Transverse colon (tissue), 4 donors: ENCODE results near the gene PRKG1. TPM values are rescaled to one million over a fixed set of nuclear protein-coding genes. Genes with fewer than 3 reads are reported as not detected.
"Not testable (repeated sequence)": the region's sequence is repeated elsewhere in the genome, so short reads cannot be mapped to it uniquely, and the experiment has no call there.

Experiments
- DNase-seq: peaks from one replicate; pipeline ENCODE4 v3.0.0-alpha.2; 2019
- H3K27ac ChIP-seq, 4 donors: fragments of 200-600 bp; sonication (generic); 2 replicates each; pipeline ENCODE4 v1.5.1; 2016 to 2018; ENCODE audit warnings: inconsistent platforms in 4 of 4
- H3K27me3 ChIP-seq: fragments of 200-600 bp; sonication (generic); 2 replicates; pipeline ENCODE4 v1.5.1; 2017; ENCODE audit warnings: inconsistent platforms
- H3K36me3 ChIP-seq, 4 donors: fragments of 200-600 bp; sonication (generic); 2 replicates each; pipeline ENCODE4 v1.5.1; 2017 to 2019; ENCODE audit warnings: inconsistent platforms in 4 of 4
- H3K4me1 ChIP-seq, 4 donors: fragments of 200-600 bp; sonication (generic); 2 replicates each; pipeline ENCODE4 v1.5.1; 2017 to 2020; ENCODE audit warnings: inconsistent platforms in 4 of 4
- H3K4me3 ChIP-seq, 4 donors: fragments of 200-600 bp; sonication (generic); 1 replicate in 1 of 4; 2 replicates in 3 of 4; pipeline versions ENCODE4 v1.5.1 to v1.6.1; 2017 to 2019; ENCODE audit warnings: inconsistent platforms in 4 of 4
- H3K9me3 ChIP-seq, 2 donors: fragments of 200-600 bp; sonication (generic); 2 replicates each; pipeline ENCODE4 v1.5.1; 2017 to 2019; ENCODE audit warnings: inconsistent platforms in 2 of 2
- EP300 ChIP-seq: sonication (generic); formaldehyde crosslinking; IDR thresholded peaks from one replicate; pipeline ENCODE4 v1.6.1; 2017; ENCODE audit warnings: antibody characterized with exemption, low read depth
- POLR2A ChIP-seq: fragments of 450-650 bp; IDR thresholded peaks from one replicate; pipeline ENCODE4 v1.6.1; 2016; ENCODE audit warnings: antibody characterized with exemption, mild to moderate bottlenecking, moderate library complexity
- POLR2AphosphoS5 ChIP-seq, 3 donors: sonication (generic); formaldehyde crosslinking; IDR thresholded peaks; one replicate each; pipeline ENCODE4 v1.6.1; 2016; ENCODE audit warnings: antibody characterized with exemption in 3 of 3
- WGBS, 2 donors: methylation state at CpG; one replicate each; pipeline ENCODE4 v1.1.5; 2018; ENCODE audit warnings: low coverage in 1 of 2; 5-methylcytosine and 5-hydroxymethylcytosine counted together
- in situ Hi-C, 4 donors: fragments of 200-750 bp; cut with MboI; loops; one replicate each; pipeline versions ENCODE4 v1.15.0 to v1.15.1; 2017; ENCODE audit warnings: low sequenced_read_pairs in 3 of 4, low pct_ligation_motif_present in 1 of 4, low pct_unique_long_range_greater_than_20kb in 1 of 4
- intact Hi-C: fragments of 100-400 bp; cut with DNase I; formaldehyde crosslinking; loops from one replicate; pipeline ENCODE4 v1.15.1; 2023; ENCODE audit warnings: low total_unique reads
- total RNA-seq, 4 donors: library from RNA; depleted of rRNA; stranded (reverse); fragments of >200 nt; gene quantifications; one replicate each; pipeline ENCODE4 v1.1.0, GENCODE V29; 2016
- TF ChIP-seq, protein P1 (sequence below), 5 experiments: fragments of 200-600 bp in 3 of 5; fragments of 450-650 bp in 2 of 5; sonication (generic) in 3 of 5; IDR thresholded peaks; 1 replicate in 2 of 5; 2 replicates in 3 of 5; pipeline ENCODE4 v1.5.1; 2016 to 2017; ENCODE audit warnings: antibody characterized with exemption in 5 of 5, inconsistent platforms in 3 of 5, mild to moderate bottlenecking in 2 of 5, moderate library complexity in 1 of 5

PRKG1 gene
- total RNA-seq, 4 donors from 2014 or later: 17.6 to 30.6 (median 26.9) TPM

DNA sequence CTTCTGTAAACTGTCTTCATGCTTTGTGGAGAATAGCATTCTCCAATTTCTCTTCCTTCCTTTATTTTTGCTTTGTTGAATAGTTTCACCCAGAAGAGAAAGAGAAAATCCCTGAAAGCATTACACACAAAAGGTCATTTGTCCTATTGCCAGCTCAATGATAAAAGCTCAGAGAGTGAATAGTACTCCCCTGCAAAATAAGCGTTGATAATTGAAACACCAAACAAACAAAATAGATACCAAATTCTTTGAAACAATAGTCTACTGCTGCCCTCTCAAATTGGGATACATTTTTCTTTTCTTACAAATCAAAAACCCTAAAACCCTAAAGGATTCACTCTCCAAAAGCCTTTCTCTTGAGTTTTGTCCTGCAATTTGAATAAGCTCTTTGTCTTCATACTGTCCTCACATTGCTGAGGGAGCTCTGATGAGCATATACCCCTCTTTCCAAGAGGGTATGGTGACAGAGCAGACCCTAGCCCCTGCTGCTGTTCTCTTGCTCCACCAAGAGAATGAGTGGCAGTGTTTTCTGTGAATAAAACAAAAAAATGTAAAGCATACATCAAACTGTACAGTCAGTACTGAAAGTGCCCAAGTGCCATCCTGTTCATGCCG is 490.7 kb downstream of the PRKG1 start:
- Histone ChIP-seq H3K9me3 (no peaks in the 10 kb centered on the region), H3K27ac (no peak overlapping the region), H3K27me3 (no peaks in the 10 kb centered on the region), H3K4me3 (no peak overlapping the region), H3K4me1 (no peaks in the 10 kb centered on the region), H3K36me3 (no peaks in the 10 kb centered on the region)
- no peak for DNase-seq
- in situ Hi-C loops (no loop called here), intact Hi-C loops (no loop called here)
- 83 to 86% methylated on average over 1 to 2 of the region's 2 CpGs for WGBS, 2 donors
- TF ChIP-seq EP300 (no peak), POLR2AphosphoS5 (IDR thresholded peaks at IDR 0.05) (no peak), POLR2A (no peak)
- TF ChIP-seq, protein P1, sequence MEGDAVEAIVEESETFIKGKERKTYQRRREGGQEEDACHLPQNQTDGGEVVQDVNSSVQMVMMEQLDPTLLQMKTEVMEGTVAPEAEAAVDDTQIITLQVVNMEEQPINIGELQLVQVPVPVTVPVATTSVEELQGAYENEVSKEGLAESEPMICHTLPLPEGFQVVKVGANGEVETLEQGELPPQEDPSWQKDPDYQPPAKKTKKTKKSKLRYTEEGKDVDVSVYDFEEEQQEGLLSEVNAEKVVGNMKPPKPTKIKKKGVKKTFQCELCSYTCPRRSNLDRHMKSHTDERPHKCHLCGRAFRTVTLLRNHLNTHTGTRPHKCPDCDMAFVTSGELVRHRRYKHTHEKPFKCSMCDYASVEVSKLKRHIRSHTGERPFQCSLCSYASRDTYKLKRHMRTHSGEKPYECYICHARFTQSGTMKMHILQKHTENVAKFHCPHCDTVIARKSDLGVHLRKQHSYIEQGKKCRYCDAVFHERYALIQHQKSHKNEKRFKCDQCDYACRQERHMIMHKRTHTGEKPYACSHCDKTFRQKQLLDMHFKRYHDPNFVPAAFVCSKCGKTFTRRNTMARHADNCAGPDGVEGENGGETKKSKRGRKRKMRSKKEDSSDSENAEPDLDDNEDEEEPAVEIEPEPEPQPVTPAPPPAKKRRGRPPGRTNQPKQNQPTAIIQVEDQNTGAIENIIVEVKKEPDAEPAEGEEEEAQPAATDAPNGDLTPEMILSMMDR (IDR thresholded peaks at IDR 0.05): no peak

- Histone ChIP-seq H3K36me3 (no peaks in the 10 kb centered on the region), H3K27me3 (no peaks in the 10 kb centered on the region), H3K27ac (no peak overlapping the region), H3K9me3 (no peaks in the 10 kb centered on the region), H3K4me3 (no peak overlapping the region), H3K4me1 (no peaks in the 10 kb centered on the region)
- no peak for DNase-seq
- intact Hi-C loops (no loop called here), in situ Hi-C loops (no loop called here)
- no peak for TF ChIP-seq POLR2A
- no peak for TF ChIP-seq EP300
- TF ChIP-seq, protein P1 (IDR thresholded peaks at IDR 0.05): no peak
- TF ChIP-seq POLR2AphosphoS5 (IDR thresholded peaks at IDR 0.05): no peak
- WGBS, 2 donors: 70 to 82% methylated on average over 2 to 3 of the region's 3 CpGs
Measured at GRCh38 chr10:51567271-51567670, 493.0 kb downstream of the PRKG1 start.

DNA sequence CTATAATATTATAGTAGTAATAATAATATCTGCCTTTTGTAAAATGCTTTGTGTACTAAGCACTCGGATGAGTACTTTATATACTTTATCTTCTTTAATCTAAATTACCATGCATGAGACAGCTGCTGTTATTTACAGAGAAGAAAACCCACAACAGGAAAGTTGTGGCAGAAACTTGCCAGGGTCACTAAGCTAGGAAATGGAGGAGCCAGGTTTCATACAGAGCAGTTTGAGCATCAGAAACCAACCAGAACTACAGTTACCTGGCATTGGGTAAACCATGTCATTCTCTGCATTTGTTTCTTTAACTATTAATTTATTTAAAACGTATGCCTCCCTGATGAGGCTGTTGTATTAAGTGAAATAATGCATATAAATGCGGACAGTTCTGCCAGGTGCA is 495.2 kb downstream of the PRKG1 start:
- 70 to 83% methylated on average over 2 to 3 of the region's 3 CpGs for WGBS, 2 donors
- TF ChIP-seq, protein P1 (IDR thresholded peaks at IDR 0.05): no peak
- intact Hi-C loops: no loop called here

GRCh38 chr10:51574248-51575048 is 500.2 kb downstream of the PRKG1 start:
- H3K27ac ChIP-seq: no peak overlapping the region
- H3K36me3 ChIP-seq: no peaks in the 10 kb centered on the region
- intact Hi-C loops (no loop called here), in situ Hi-C loops (no loop called here)
- TF ChIP-seq POLR2A (no peak), EP300 (no peak), POLR2AphosphoS5 (IDR thresholded peaks at IDR 0.05) (no peak)
- TF ChIP-seq, protein P1 (IDR thresholded peaks at IDR 0.05): no peak
- 67 to 73% methylated on average over 2 of the region's 2 CpGs for WGBS, 2 donors
- no peaks in the 10 kb centered on the region for H3K4me1 ChIP-seq
- no peaks in the 10 kb centered on the region for H3K9me3 ChIP-seq
- no peak for DNase-seq
- H3K27me3 ChIP-seq: no peaks in the 10 kb centered on the region
- H3K4me3 ChIP-seq: no peak overlapping the region

More for the DNA sequence above, 495.2 kb downstream of the PRKG1 start:
- Histone ChIP-seq H3K4me1 (no peaks in the 10 kb centered on the region), H3K27ac (no peak overlapping the region), H3K36me3 (no peaks in the 10 kb centered on the region), H3K9me3 (no peaks in the 10 kb centered on the region), H3K27me3 (no peaks in the 10 kb centered on the region), H3K4me3 (no peak overlapping the region)
- in situ Hi-C loops: no loop called here
- no peak for DNase-seq

- intact Hi-C loops, H3K4me3 ChIP-seq, H3K9me3 ChIP-seq, DNase-seq, in situ Hi-C loops, H3K36me3 ChIP-seq, H3K27me3 ChIP-seq, H3K27ac ChIP-seq, H3K4me1 ChIP-seq: not testable (repeated sequence)
- WGBS, 2 donors: 79 to 85% methylated on average over 3 to 6 of the region's 6 CpGs
Measured at GRCh38 chr10:51581196-51581595, 506.9 kb downstream of the PRKG1 start.
